K562 (cell line): Measurements from ENCODE around the gene IRAK2. TPM values are rescaled to one million over a fixed set of nuclear protein-coding genes. Genes with fewer than 3 reads are reported as not detected.

Experiments
- ARID1B ChIP-seq: fragments of 450-650 bp; IDR thresholded peaks from 2 replicates; pipeline ENCODE4 v1.6.1; 2016; ENCODE audit warnings: antibody characterized with exemption, mild to moderate bottlenecking, inconsistent platforms
- DPF2 ChIP-seq: fragments of 450-650 bp; IDR thresholded peaks from 2 replicates; pipeline ENCODE4 v1.6.1; 2016
- HDAC1 ChIP-seq, 2 experiments: fragments of 450-650 bp; IDR thresholded peaks; 2 replicates each; pipeline ENCODE4 v1.6.1; 2016 to 2017; ENCODE audit warnings: inconsistent platforms in 1 of 2, mild to moderate bottlenecking in 1 of 2, moderate library complexity in 1 of 2
- MAFK ChIP-seq: IDR thresholded peaks from 2 replicates; pipeline ENCODE4 v1.6.1; 2011; ENCODE audit warnings: low read length, improper control_type of control experiment
- MAZ ChIP-seq, 2 experiments: fragments of 450-650 bp in 1 of 2; sonication (generic) in 1 of 2; formaldehyde crosslinking; IDR thresholded peaks in 1 of 2; conservative IDR thresholded peaks in 1 of 2; 2 replicates each; pipeline versions ENCODE4 v1.4.0 to v1.5.0; 2020; ENCODE audit warnings: mild to moderate bottlenecking in 1 of 2, missing genetic modification reagents in 1 of 2
- PRMT5 ChIP-seq: sonication (generic); formaldehyde crosslinking; IDR thresholded peaks from 2 replicates; pipeline ENCODE4 v1.5.0; 2020; ENCODE audit warnings: missing genetic modification reagents
- RNF2 ChIP-seq: sonication (generic); IDR thresholded peaks from 2 replicates; pipeline ENCODE4 v1.6.1; 2016
- SMAD3 ChIP-seq: fragments of 450-650 bp; formaldehyde crosslinking; conservative IDR thresholded peaks from 2 replicates; pipeline ENCODE4 v1.4.0; 2020; ENCODE audit warnings: mild to moderate bottlenecking
- SMARCA4 ChIP-seq: fragments of 450-650 bp; IDR thresholded peaks from 2 replicates; pipeline ENCODE4 v1.6.1; 2016
- TCF3 ChIP-seq: sonication (generic); formaldehyde crosslinking; IDR thresholded peaks from 2 replicates; pipeline ENCODE4 v1.4.0; 2020; ENCODE audit warnings: mild to moderate bottlenecking, missing genetic modification reagents
- TRIM28 ChIP-seq: fragments of 450-650 bp; IDR thresholded peaks from 2 replicates; pipeline ENCODE4 v1.6.1; 2017
- VEZF1 ChIP-seq: fragments of 200-800 bp; sonication (Bioruptor generic); IDR thresholded peaks from 2 replicates; pipeline ENCODE4 v1.6.1; 2017; ENCODE audit warnings: missing genetic modification characterization, missing compliant biosample characterization
- XRCC4 ChIP-seq: IDR thresholded peaks from one replicate; pipeline ENCODE4 v1.6.1; 2011; ENCODE audit not compliant: insufficient read depth, insufficient read length; ENCODE audit errors: extremely low read depth
- ZBTB17 ChIP-seq: fragments of 450-650 bp; formaldehyde crosslinking; IDR thresholded peaks from 2 replicates; pipeline ENCODE4 v1.4.0; 2020; ENCODE audit warnings: mild to moderate bottlenecking
- ZBTB40 ChIP-seq, 2 experiments: fragments of 450-650 bp in 1 of 2; sonication (generic) in 1 of 2; formaldehyde crosslinking in 1 of 2; IDR thresholded peaks; 2 replicates each; pipeline versions ENCODE4 v1.7.1 to v1.9.0; 2016 to 2022; ENCODE audit warnings: inconsistent platforms in 1 of 2, mild to moderate bottlenecking in 1 of 2, missing genetic modification reagents in 1 of 2
- ZBTB7A ChIP-seq: IDR thresholded peaks from 2 replicates; pipeline ENCODE4 v1.6.1; 2011; ENCODE audit warnings: low read depth, mild to moderate bottlenecking, low read length, moderate library complexity, borderline replicate concordance; ENCODE audit not compliant: control insufficient read depth
- ZC3H8 ChIP-seq: fragments of 450-650 bp; IDR thresholded peaks from 2 replicates; pipeline ENCODE4 v1.6.1; 2017
- ZNF436 ChIP-seq: fragments of 250-450, 450-650 bp; sonication (Bioruptor Pico); formaldehyde crosslinking; IDR thresholded peaks from 2 replicates; pipeline ENCODE4 v1.7.0; 2020; ENCODE audit warnings: mild to moderate bottlenecking
- polyA plus RNA-seq, 8 experiments: library from polyadenylated mRNA; depleted of rRNA in 4 of 8; stranded (reverse) in 5 of 8; unstranded in 3 of 8; fragments of >200 nt; fragmentation: Nextera tagmentation in 2 of 8; fragmentation: Illumina TruSeq in 1 of 8; extraction: Ambion mirVana in 2 of 8; extraction: Trizol in 1 of 8; gene quantifications; 2 replicates each; pipeline versions ENCODE4 v1.2.1 to v1.2.3, GENCODE V29; 2011 to 2014; ENCODE audit warnings: inconsistent platforms in 1 of 8, missing spikeins in 1 of 8
- total RNA-seq, 7 experiments: library from RNA; depleted of rRNA in 6 of 7; stranded (reverse); fragments of >200 nt in 6 of 7; fragmentation: Illumina TruSeq in 2 of 7; extraction: Trizol in 2 of 7; gene quantifications; 2 replicates each; pipeline versions ENCODE4 v1.2.1 to v1.2.3, GENCODE V29; 2011 to 2021; ENCODE audit warnings: low replicate concordance in 1 of 7

IRAK2 gene
- total and polyA plus RNA-seq, 9 of the 15 experiments (the other 6 are each of a cell fraction or from before 2014, with no cell fraction given): 0.42 to 4.4 (median 2.7) TPM

GRCh38 chr3:10242182-10243065 is 77.7 kb downstream of the IRAK2 start (continued):
- TF ChIP-seq ARID1B (peak; percentile 65; the same call in 1 of the 2 replicates), ZBTB40 (IDR thresholded peaks at IDR 0.05) (no peak), ZBTB40 (CRISPR knock-in tag; IDR thresholded peaks at IDR 0.05) (no peak), TRIM28 (no peak), RNF2 (peak; percentile 65; the same call in 1 of the 2 replicates), ZNF436 (CRISPR knock-in tag) (no peak), PRMT5 (CRISPR knock-in tag) (no peak), TCF3 (0 out of 2 replicates have a peak, but pooled peaks have one; percentile 30), ZBTB7A (peak; percentile 43; the same call in 1 of the 2 replicates), HDAC1 (IDR thresholded peaks at IDR 0.05) (no peak), MAFK (peak; percentile 28; the same call in 1 of the 2 replicates), SMARCA4 (peak; percentile 49; the same call in 1 of the 2 replicates), XRCC4 (no peak), VEZF1 (CRISPR knock-in tag) (peak; percentile 47; the same call in 1 of the 2 replicates), DPF2 (peak; percentile 40; the same call in 1 of the 2 replicates), ZC3H8 (no peak), ZBTB17 (CRISPR knock-in tag) (0 out of 2 replicates have a peak, but pooled peaks have one; percentile 53), SMAD3 (CRISPR knock-in tag) (peak; percentile 80; the same call in 1 of the 2 replicates), MAZ (CRISPR knock-in tag; conservative IDR thresholded peaks at IDR 0.05 in 1 of 2, IDR thresholded peaks at IDR 0.05 in 1 of 2) (0 out of 4 replicates have a peak, but pooled peaks of 1 of the 2 experiments have one; percentile 57)
